HUES6 (cell line): ENCODE results near the gene CDH22.

Source experiments
- H3K27ac ChIP-seq: 2 replicates; pipeline ENCODE4 v1.7.0; 2013; ENCODE audit warnings: low read depth, mild to moderate bottlenecking, low read length, inconsistent platforms
- H3K27me3 ChIP-seq: 2 replicates; pipeline ENCODE4 v1.6.1; 2013; ENCODE audit warnings: low read length; ENCODE audit not compliant: control insufficient read depth, insufficient read depth
- H3K36me3 ChIP-seq: 2 replicates; pipeline ENCODE4 v1.6.1; 2013; ENCODE audit warnings: low read length; ENCODE audit not compliant: control insufficient read depth, insufficient read depth
- H3K4me1 ChIP-seq: 2 replicates; pipeline ENCODE4 v1.6.1; 2013; ENCODE audit warnings: low read length; ENCODE audit not compliant: control insufficient read depth, insufficient read depth
- H3K4me3 ChIP-seq: 2 replicates; pipeline ENCODE4 v1.5.1; 2013; ENCODE audit warnings: low read depth, low read length
- H3K9ac ChIP-seq: one replicate; pipeline ENCODE4 v1.6.1; 2013; ENCODE audit warnings: mild to moderate bottlenecking, low read length
- H3K9me3 ChIP-seq: 2 replicates; pipeline ENCODE4 v1.6.1; 2013; ENCODE audit warnings: low read depth, low read length; ENCODE audit not compliant: control insufficient read depth, insufficient read depth

The CDH22 gene

GRCh38 chr20:46291401-46291800 is 16.9 kb downstream of the CDH22 start:
- Histone ChIP-seq H3K4me3 (no peak overlapping the region), H3K27ac (no peak overlapping the region), H3K9ac (no peak overlapping the region), H3K27me3 (peaks cover 41% of the 10 kb centered on the region; the same call in 1 of the 2 replicates), H3K36me3 (no peaks in the 10 kb centered on the region), H3K9me3 (no peaks in the 10 kb centered on the region), H3K4me1 (no peaks in the 10 kb centered on the region; the same call in 1 of the 2 replicates)

GRCh38 chr20:46289432-46289831 is 18.9 kb downstream of the CDH22 start:
- H3K27me3 ChIP-seq, result peaks cover 46% of the 10 kb centered on the region; the same call in 1 of the 2 replicates
- no peak overlapping the region for H3K4me3 ChIP-seq
- H3K9me3 ChIP-seq, result no peaks in the 10 kb centered on the region
- H3K4me1 ChIP-seq, result no peaks in the 10 kb centered on the region; the same call in 1 of the 2 replicates
- no peak overlapping the region for H3K27ac ChIP-seq
- H3K9ac ChIP-seq, result no peak overlapping the region
- H3K36me3 ChIP-seq, result no peaks in the 10 kb centered on the region

GRCh38 chr20:46286977-46287376 is 21.3 kb downstream of the CDH22 start:
- H3K9ac ChIP-seq, result no peak overlapping the region
- H3K4me3 ChIP-seq, result no peak overlapping the region
- peaks cover 30% of the 10 kb centered on the region; the same call in 1 of the 2 replicates for H3K27me3 ChIP-seq
- no peak overlapping the region for H3K27ac ChIP-seq
- no peaks in the 10 kb centered on the region for H3K9me3 ChIP-seq
- no peaks in the 10 kb centered on the region for H3K36me3 ChIP-seq
- H3K4me1 ChIP-seq, result peaks cover 6% of the 10 kb centered on the region; the same call in 1 of the 2 replicates

- peaks cover 32% of the 10 kb centered on the region; the same call in 1 of the 2 replicates for H3K27me3 ChIP-seq
- H3K9ac ChIP-seq, result no peak overlapping the region
- H3K27ac ChIP-seq, result no peak overlapping the region
- no peak overlapping the region for H3K4me3 ChIP-seq
- peaks cover 6% of the 10 kb centered on the region; the same call in 1 of the 2 replicates for H3K4me1 ChIP-seq
- H3K36me3 ChIP-seq, result no peaks in the 10 kb centered on the region
- no peaks in the 10 kb centered on the region for H3K9me3 ChIP-seq
These were observed 21.9 kb downstream of the CDH22 start for GRCh38 chr20:46286382-46286781.

- peaks cover 32% of the 10 kb centered on the region; the same call in 1 of the 2 replicates for H3K27me3 ChIP-seq
- H3K36me3 ChIP-seq, result no peaks in the 10 kb centered on the region
These were observed 22.6 kb downstream of the CDH22 start for GRCh38 chr20:46285740-46286139.

GRCh38 chr20:46285072-46285471 is 23.2 kb downstream of the CDH22 start:
- no peaks in the 10 kb centered on the region for H3K36me3 ChIP-seq
- peaks cover 6% of the 10 kb centered on the region; the same call in 1 of the 2 replicates for H3K4me1 ChIP-seq
- no peak overlapping the region for H3K9ac ChIP-seq
- H3K27ac ChIP-seq, result no peak overlapping the region
- H3K27me3 ChIP-seq, result peaks cover 28% of the 10 kb centered on the region; the same call in 1 of the 2 replicates
- H3K4me3 ChIP-seq, result no peak overlapping the region
- H3K9me3 ChIP-seq, result no peaks in the 10 kb centered on the region

More at GRCh38 chr20:46285740-46286139, 22.6 kb downstream of the CDH22 start:
- Histone ChIP-seq H3K4me1 (peaks cover 6% of the 10 kb centered on the region; the same call in 1 of the 2 replicates), H3K9me3 (no peaks in the 10 kb centered on the region), H3K9ac (no peak overlapping the region), H3K27ac (no peak overlapping the region), H3K4me3 (no peak overlapping the region)

- Histone ChIP-seq H3K9me3 (no peaks in the 10 kb centered on the region), H3K27me3 (peaks cover 28% of the 10 kb centered on the region; the same call in 1 of the 2 replicates), H3K36me3 (no peaks in the 10 kb centered on the region), H3K27ac (no peak overlapping the region), H3K9ac (no peak overlapping the region), H3K4me3 (no peak overlapping the region), H3K4me1 (peaks cover 6% of the 10 kb centered on the region; the same call in 1 of the 2 replicates)
These were observed 24.3 kb downstream of the CDH22 start for GRCh38 chr20:46284040-46284427.

- Histone ChIP-seq H3K27me3 (peaks cover 25% of the 10 kb centered on the region; the same call in 1 of the 2 replicates), H3K9ac (no peak overlapping the region), H3K4me3 (no peak overlapping the region), H3K4me1 (peaks cover 6% of the 10 kb centered on the region; the same call in 1 of the 2 replicates), H3K9me3 (no peaks in the 10 kb centered on the region), H3K27ac (no peak overlapping the region), H3K36me3 (no peaks in the 10 kb centered on the region)
These were observed 24.8 kb downstream of the CDH22 start for GRCh38 chr20:46283426-46284039.

GRCh38 chr20:46282669-46283068 is 25.6 kb downstream of the CDH22 start:
- Histone ChIP-seq H3K9me3 (no peaks in the 10 kb centered on the region), H3K4me1 (peaks cover 9% of the 10 kb centered on the region), H3K27ac (no peak overlapping the region)

GRCh38 chr20:46279103-46279502 is 29.2 kb downstream of the CDH22 start:
- Histone ChIP-seq H3K9me3 (no peaks in the 10 kb centered on the region), H3K36me3 (no peaks in the 10 kb centered on the region), H3K4me1 (peaks cover 10% of the 10 kb centered on the region), H3K27me3 (peaks cover 5% of the 10 kb centered on the region; the same call in 1 of the 2 replicates), H3K9ac (no peak overlapping the region), H3K4me3 (no peak overlapping the region), H3K27ac (no peak overlapping the region)

More at GRCh38 chr20:46282669-46283068, 25.6 kb downstream of the CDH22 start:
- no peak overlapping the region for H3K9ac ChIP-seq
- H3K27me3 ChIP-seq, result peaks cover 25% of the 10 kb centered on the region; the same call in 1 of the 2 replicates
- H3K4me3 ChIP-seq, result no peak overlapping the region
- no peaks in the 10 kb centered on the region for H3K36me3 ChIP-seq

GRCh38 chr20:46277602-46278001 is 30.7 kb downstream of the CDH22 start:
- peaks cover 6% of the 10 kb centered on the region; the same call in 1 of the 2 replicates for H3K27me3 ChIP-seq

More at GRCh38 chr20:46277602-46278001, 30.7 kb downstream of the CDH22 start:
- peaks cover 13% of the 10 kb centered on the region for H3K4me1 ChIP-seq
- H3K9ac ChIP-seq, result no peak overlapping the region
- H3K27ac ChIP-seq, result no peak overlapping the region
- no peaks in the 10 kb centered on the region for H3K9me3 ChIP-seq
- no peak overlapping the region for H3K4me3 ChIP-seq
- no peaks in the 10 kb centered on the region for H3K36me3 ChIP-seq
